Measurements from ENCODE around the gene GPR161.

DNA sequence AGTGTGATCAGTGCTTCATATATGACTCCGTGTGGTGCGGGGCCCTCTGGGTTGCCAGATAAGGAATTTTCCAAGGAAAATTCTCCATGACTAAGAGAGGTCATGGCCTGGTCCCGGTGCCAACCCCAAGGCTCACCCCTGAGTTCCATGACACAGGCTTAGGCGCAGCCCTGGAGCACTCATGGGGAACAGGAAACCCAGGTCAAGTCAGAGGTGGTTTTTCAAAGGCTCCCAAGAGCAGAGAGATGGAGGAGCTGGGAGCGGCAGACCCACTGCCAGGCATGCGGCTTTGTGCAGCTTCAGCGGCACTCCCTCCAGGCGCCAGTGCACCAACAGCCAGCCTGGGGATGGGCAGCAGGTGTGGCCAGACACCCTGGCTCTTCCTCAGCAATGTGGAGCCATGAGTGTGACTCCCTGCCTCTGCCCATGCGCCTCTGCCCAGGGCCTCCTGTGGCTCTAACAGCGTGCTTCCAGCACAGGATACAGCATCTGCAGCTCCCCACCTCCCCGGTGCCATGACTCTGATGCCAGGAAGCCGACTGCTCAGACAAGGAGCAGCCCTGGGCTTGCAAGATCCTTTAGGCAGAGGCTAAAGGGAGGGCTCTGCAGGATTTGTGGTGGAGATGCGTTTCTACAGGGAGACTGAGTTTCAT, 47.3 kb downstream of the GPR161 start:
- no peak for TF ChIP-seq CTCF (IDR thresholded peaks at IDR 0.05)
- TF ChIP-seq POLR2AphosphoS5 (IDR thresholded peaks at IDR 0.05) = no peak
- no peak for TF ChIP-seq POLR2A (IDR thresholded peaks at IDR 0.05)
- TF ChIP-seq EP300 (IDR thresholded peaks at IDR 0.05) = no peak
